Activated naive CD8-positive, alpha-beta T cell treated with anti-CD3 and anti-CD28 coated beads, Interleukin-2, amount 50 U/mL, for 24 hours (primary cell): ENCODE measurements around the gene CRABP2.

Experiments
- ATAC-seq: fragments of 150-1000 bp; cut with Tn5 transposase; one replicate; pipeline ENCODE4 v1.10.0; 2021
- DNase-seq: peaks from one replicate; pipeline ENCODE4 v3.0.0; 2021
- H3K27ac Mint-ChIP-seq: one replicate; pipeline ENCODE4 v1.8.0; 2021; ENCODE audit warnings: mild to moderate bottlenecking, mixed read lengths
- H3K27me3 Mint-ChIP-seq: one replicate; pipeline ENCODE4 v1.8.0; 2021; ENCODE audit warnings: mixed read lengths
- H3K36me3 Mint-ChIP-seq: one replicate; pipeline ENCODE4 v1.8.0; 2021; ENCODE audit warnings: low read depth, mixed read lengths
- H3K4me1 Mint-ChIP-seq: one replicate; pipeline ENCODE4 v1.8.0; 2021; ENCODE audit warnings: mixed read lengths
- H3K4me3 Mint-ChIP-seq: one replicate; pipeline ENCODE4 v1.8.0; 2021; ENCODE audit warnings: mild to moderate bottlenecking, moderate library complexity, mixed read lengths
- H3K9me3 Mint-ChIP-seq: one replicate; pipeline ENCODE4 v1.8.0; 2021; ENCODE audit warnings: mixed read lengths

Gene CRABP2

GRCh38 chr1:156745881-156746280, 40.5 kb upstream of the CRABP2 start:
- Mint-ChIP-seq H3K4me3 (no peak overlapping the region), H3K27ac (peak overlapping the region; percentile 94), H3K27me3 (no peaks in the 10 kb centered on the region), H3K9me3 (no peaks in the 10 kb centered on the region), H3K36me3 (peaks cover 56% of the 10 kb centered on the region), H3K4me1 (peaks cover 68% of the 10 kb centered on the region)
- no peak for ATAC-seq
- DNase-seq = no peak

- ATAC-seq (no peak), DNase-seq (no peak)
- no peak overlapping the region for H3K4me3 Mint-ChIP-seq
- peaks cover 72% of the 10 kb centered on the region for H3K4me1 Mint-ChIP-seq
- H3K36me3 Mint-ChIP-seq = peaks cover 56% of the 10 kb centered on the region
- H3K27me3 Mint-ChIP-seq = no peaks in the 10 kb centered on the region
- H3K9me3 Mint-ChIP-seq = no peaks in the 10 kb centered on the region
- peak overlapping the region; percentile 94 for H3K27ac Mint-ChIP-seq
Measured at GRCh38 chr1:156744786-156745419, 39.5 kb upstream of the CRABP2 start.

DNA sequence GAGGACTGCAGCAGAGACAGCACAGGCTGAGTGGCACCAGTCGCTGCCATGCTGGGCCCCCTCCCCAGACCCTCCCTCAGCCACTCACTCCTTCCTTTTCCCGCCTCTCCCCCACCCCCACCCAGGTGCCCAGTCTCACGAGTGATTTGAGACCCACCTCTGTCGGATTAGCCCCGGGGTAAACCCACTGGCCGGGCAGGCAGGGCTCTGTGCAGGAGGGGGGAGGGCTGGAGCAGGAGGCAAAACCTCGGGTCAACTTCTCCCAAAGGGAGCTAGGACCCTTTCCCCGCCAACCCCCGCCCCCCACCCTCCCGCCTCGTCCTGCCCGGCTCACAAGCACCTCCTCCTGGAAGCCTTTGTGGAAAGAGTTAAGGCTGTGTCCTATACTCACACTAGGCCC, 39.0 kb upstream of the CRABP2 start:
- Mint-ChIP-seq H3K27ac (no peak overlapping the region), H3K36me3 (peaks cover 53% of the 10 kb centered on the region), H3K4me1 (peaks cover 71% of the 10 kb centered on the region), H3K27me3 (no peaks in the 10 kb centered on the region), H3K4me3 (no peak overlapping the region), H3K9me3 (no peaks in the 10 kb centered on the region)
- no peak for ATAC-seq
- DNase-seq = no peak

DNA sequence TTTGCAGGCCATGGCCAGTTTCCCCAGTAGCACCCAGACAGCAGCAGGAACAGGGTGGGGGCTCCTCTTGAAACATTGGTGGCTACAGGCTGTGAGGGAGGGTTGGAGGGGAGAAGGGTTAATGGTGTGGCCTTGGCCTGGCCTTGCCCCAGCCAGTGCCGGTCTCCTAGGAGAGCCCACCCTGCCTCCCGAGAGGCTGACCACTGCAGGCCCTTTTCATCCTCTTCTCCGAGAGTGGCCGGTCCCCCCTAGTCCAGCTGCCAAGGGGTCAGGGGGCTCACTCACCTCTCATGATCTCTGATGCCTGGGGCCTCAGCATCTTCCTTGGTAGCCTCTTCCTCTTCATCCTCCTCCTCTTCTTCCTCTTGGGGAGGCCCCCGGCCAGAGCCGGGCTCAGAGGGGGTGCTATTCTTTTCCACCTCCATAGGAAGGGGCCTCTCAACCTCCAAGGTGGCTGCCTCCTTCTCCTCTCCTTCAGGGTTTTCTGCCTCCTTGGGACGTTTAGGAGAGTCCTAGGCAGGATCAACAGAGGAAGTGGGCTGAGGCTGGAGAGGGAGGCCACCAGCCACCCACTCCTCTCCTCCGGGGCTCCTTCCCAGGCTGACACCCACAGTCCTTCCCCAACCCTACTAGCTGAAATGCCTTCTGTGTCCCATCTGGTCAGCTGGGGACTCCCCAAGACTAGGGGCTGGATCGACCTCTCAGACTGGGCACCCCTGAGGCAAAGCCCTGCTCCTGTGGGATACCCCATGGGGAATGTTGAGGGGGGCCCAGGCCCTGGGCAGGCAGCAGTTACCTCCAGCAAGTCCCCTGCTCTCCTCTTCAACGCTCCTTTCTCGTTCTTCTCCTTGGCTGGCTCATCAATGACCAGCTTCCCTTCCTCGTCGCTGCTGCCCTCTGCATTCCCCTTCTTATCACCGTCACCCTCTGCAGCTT, 38.3 kb upstream of the CRABP2 start:
- ATAC-seq (no peak), DNase-seq (no peak)
- Mint-ChIP-seq H3K36me3 (peaks cover 53% of the 10 kb centered on the region), H3K27ac (peak overlapping the region; percentile 29), H3K9me3 (no peaks in the 10 kb centered on the region), H3K4me3 (no peak overlapping the region), H3K4me1 (peaks cover 71% of the 10 kb centered on the region), H3K27me3 (no peaks in the 10 kb centered on the region)

- H3K27ac Mint-ChIP-seq = peak overlapping the region; percentile 98
- DNase-seq (no peak), ATAC-seq (no peak)
- H3K4me3 Mint-ChIP-seq = no peak overlapping the region
- H3K4me1 Mint-ChIP-seq = peaks cover 65% of the 10 kb centered on the region
- H3K36me3 Mint-ChIP-seq = peaks cover 58% of the 10 kb centered on the region
- no peaks in the 10 kb centered on the region for H3K27me3 Mint-ChIP-seq
- H3K9me3 Mint-ChIP-seq = no peaks in the 10 kb centered on the region
Measured at GRCh38 chr1:156742801-156743200, 37.4 kb upstream of the CRABP2 start.

GRCh38 chr1:156742017-156742416, 36.6 kb upstream of the CRABP2 start:
- Mint-ChIP-seq H3K4me1 (peaks cover 59% of the 10 kb centered on the region), H3K27me3 (no peaks in the 10 kb centered on the region), H3K9me3 (no peaks in the 10 kb centered on the region), H3K27ac (peak overlapping the region; percentile 98), H3K36me3 (peaks cover 57% of the 10 kb centered on the region), H3K4me3 (peak overlapping the region; percentile 96)
- no peak for DNase-seq
- ATAC-seq = no peak

DNA sequence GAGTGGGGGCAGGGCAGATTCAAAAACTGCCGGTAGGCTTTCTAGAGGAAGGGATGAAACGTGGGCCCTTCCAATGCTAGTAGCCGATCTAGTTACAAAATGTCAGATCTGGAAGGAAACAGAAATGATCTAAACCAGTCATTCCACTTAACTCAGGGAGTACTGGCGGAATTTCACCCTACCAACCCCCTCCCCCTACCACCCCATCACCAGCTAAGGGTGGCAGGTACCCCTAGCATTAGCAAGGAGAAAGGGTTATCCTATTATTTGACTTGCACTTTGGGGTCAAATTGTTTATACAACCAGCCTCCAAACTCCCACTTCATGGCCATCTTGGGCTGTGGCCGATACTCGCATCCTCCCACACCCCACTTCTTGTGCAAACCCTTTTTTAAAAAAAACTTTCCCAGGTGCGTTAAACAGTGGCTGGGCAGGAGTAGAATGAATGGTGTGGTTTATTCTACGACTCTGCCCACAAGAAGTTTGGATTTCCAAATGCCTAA, 36.1 kb upstream of the CRABP2 start:
- H3K27me3 Mint-ChIP-seq = no peaks in the 10 kb centered on the region
- no peak for DNase-seq
- H3K36me3 Mint-ChIP-seq = peaks cover 58% of the 10 kb centered on the region
- H3K4me3 Mint-ChIP-seq = peak overlapping the region; percentile 96
- no peak for ATAC-seq
- no peaks in the 10 kb centered on the region for H3K9me3 Mint-ChIP-seq
- peaks cover 54% of the 10 kb centered on the region for H3K4me1 Mint-ChIP-seq
- H3K27ac Mint-ChIP-seq = peak overlapping the region; percentile 98

DNA sequence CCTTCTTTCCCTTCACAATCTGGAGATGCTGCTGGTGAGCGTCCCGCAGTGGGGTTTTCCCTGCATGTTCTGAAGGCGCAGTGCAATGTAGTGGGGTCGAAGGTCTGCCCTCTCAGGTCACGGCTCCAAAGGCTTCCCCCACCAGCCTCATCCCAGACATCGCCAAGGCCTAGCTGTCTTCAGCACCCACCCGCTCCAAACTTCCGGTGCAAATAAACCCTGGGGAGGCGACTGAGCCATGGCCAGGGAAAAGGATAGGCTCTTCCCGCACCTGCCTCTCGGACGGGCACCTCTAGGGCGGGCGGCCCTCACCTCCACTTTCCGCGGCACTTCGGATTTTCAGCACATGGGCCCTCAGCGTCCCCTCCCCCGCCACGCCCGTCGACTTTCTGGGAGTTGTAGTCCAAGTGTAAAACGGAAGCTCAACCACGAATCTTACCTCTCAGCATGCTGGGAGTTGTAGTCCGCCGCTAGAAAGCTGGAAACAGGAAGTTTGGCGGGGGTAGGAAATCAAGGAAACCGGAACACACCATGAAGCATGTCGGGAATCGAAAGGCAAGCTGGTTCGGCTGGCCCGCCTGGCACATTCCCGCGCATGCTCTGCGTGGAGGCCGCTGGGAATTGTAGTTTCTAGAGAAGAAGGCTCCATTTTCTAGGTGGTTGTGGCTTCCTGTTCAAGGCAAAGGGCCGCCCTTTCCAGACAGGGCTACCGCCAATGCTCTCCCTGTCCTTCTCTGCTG, 35.5 kb upstream of the CRABP2 start, which contains the start of gene MRPL24:
MRPL24 (minus strand) TSS at position 348 of the 740 bp plus-strand sequence. CDS start 2,384 bp downstream, outside the sequence.
- no peaks in the 10 kb centered on the region for H3K9me3 Mint-ChIP-seq
- peak within 1 kb of the TSS; percentile 96 for H3K4me3 Mint-ChIP-seq
- H3K4me1 Mint-ChIP-seq = peaks cover 48% of the 10 kb centered on the region
- peak; percentile 88 for ATAC-seq
- DNase-seq = peak; percentile 94
- H3K36me3 Mint-ChIP-seq = peaks cover 58% of the 10 kb centered on the region
- no peaks in the 10 kb centered on the region for H3K27me3 Mint-ChIP-seq
- peak within 1 kb of the TSS; percentile 98 for H3K27ac Mint-ChIP-seq

DNA sequence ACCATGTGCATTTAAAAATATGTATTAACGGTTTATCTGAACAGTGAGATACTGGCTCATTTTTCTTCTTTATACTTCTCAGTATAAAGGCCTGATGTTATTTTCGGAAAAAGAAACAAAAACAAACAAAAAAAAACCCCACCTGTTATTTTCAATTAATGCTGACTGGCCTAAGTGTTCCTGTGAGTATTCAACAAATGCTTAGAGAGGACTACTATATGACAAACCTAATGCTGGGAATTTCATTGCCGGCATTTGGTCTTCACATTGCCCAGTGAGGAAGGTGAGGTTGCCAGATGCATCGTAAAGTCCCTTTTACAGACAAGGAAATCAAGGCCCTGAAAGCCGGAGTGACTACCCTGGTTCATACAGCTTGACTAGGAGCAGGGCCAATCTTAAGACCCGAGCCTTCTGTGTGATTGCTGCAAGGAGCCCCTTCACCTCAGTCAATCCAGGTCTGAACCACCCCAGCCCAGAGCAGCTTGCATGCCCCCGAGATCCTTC, 34.9 kb upstream of the CRABP2 start:
- DNase-seq (no peak), ATAC-seq (peak; percentile 2)
- Mint-ChIP-seq H3K4me3 (peak overlapping the region; percentile 96), H3K36me3 (peaks cover 56% of the 10 kb centered on the region), H3K27me3 (no peaks in the 10 kb centered on the region), H3K9me3 (no peaks in the 10 kb centered on the region), H3K27ac (peak overlapping the region; percentile 98), H3K4me1 (peaks cover 44% of the 10 kb centered on the region)

DNA sequence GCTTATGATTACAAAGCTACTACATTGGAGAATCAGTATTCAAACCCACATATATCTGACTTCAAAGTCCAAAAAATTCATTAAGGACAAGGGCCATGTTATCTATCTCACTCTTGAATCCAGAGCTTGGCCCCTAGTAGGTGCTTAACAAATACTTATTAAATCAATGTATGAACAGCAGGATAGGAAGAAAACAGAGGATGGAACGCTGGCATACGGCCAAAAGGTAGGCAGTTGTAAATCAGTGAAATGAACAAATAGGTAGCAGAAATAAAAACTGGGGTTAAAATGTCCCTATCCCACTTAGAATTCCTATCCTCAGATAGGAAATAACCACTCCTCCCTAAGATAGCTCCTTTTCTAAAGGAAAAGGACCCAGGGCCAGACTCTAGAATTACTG, 33.5 kb upstream of the CRABP2 start:
- peaks cover 51% of the 10 kb centered on the region for H3K36me3 Mint-ChIP-seq
- no peaks in the 10 kb centered on the region for H3K9me3 Mint-ChIP-seq
- no peak for DNase-seq
- peak overlapping the region; percentile 59 for H3K27ac Mint-ChIP-seq
- ATAC-seq = no peak
- peak overlapping the region; percentile 96 for H3K4me3 Mint-ChIP-seq
- no peaks in the 10 kb centered on the region for H3K27me3 Mint-ChIP-seq
- H3K4me1 Mint-ChIP-seq = peaks cover 44% of the 10 kb centered on the region

DNA sequence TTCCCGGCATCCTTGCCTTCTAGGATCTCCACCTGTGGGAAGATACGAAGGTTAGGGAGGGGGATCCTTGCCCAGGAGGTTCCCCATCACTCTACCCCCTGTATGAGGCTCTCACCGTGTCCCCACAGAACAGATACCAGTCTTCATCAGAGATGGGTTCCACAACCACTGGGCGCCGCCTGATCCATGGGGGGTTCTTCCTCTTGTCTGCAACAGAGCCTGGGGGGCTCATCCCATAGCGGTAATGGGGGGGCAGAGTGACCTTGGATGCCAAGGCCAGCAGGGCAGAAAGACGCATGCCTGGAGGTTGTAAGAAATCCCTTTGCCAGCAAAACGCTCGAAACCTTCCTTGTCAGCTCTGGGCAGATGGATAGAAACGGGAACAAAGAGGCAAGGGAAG, 33.0 kb upstream of the CRABP2 start:
- Mint-ChIP-seq H3K4me3 (peak overlapping the region; percentile 96), H3K9me3 (no peaks in the 10 kb centered on the region), H3K36me3 (peaks cover 51% of the 10 kb centered on the region), H3K27ac (no peak overlapping the region), H3K4me1 (peaks cover 44% of the 10 kb centered on the region), H3K27me3 (no peaks in the 10 kb centered on the region)
- DNase-seq (no peak), ATAC-seq (no peak)

- Mint-ChIP-seq H3K36me3 (peaks cover 30% of the 10 kb centered on the region), H3K27me3 (no peaks in the 10 kb centered on the region), H3K4me1 (peaks cover 20% of the 10 kb centered on the region), H3K4me3 (no peak overlapping the region), H3K9me3 (no peaks in the 10 kb centered on the region), H3K27ac (no peak overlapping the region)
- ATAC-seq = no peak
- DNase-seq = no peak
Measured at GRCh38 chr1:156733989-156734584, 28.7 kb upstream of the CRABP2 start.

GRCh38 chr1:156728599-156729462, 23.4 kb upstream of the CRABP2 start, which contains the start of gene ISG20L2:
Gene ISG20L2 (minus strand): TSS chr1:156728766. CDS start chr1:156727652, 1,114 bp downstream.
- Mint-ChIP-seq H3K27me3 (no peaks in the 10 kb centered on the region), H3K9me3 (no peaks in the 10 kb centered on the region), H3K4me3 (no peak within 1 kb of the TSS), H3K36me3 (peaks cover 20% of the 10 kb centered on the region), H3K4me1 (peaks cover 19% of the 10 kb centered on the region), H3K27ac (peak within 1 kb of the TSS; percentile 99)
- ATAC-seq (peak; percentile 94), DNase-seq (peak; percentile 96)
